ENCODE data around the gene GRIN2C.

GRCh38 chr17:74851612-74852236, 8.0 kb downstream of the GRIN2C start:
- TF ChIP-seq, protein P1, sequence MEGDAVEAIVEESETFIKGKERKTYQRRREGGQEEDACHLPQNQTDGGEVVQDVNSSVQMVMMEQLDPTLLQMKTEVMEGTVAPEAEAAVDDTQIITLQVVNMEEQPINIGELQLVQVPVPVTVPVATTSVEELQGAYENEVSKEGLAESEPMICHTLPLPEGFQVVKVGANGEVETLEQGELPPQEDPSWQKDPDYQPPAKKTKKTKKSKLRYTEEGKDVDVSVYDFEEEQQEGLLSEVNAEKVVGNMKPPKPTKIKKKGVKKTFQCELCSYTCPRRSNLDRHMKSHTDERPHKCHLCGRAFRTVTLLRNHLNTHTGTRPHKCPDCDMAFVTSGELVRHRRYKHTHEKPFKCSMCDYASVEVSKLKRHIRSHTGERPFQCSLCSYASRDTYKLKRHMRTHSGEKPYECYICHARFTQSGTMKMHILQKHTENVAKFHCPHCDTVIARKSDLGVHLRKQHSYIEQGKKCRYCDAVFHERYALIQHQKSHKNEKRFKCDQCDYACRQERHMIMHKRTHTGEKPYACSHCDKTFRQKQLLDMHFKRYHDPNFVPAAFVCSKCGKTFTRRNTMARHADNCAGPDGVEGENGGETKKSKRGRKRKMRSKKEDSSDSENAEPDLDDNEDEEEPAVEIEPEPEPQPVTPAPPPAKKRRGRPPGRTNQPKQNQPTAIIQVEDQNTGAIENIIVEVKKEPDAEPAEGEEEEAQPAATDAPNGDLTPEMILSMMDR (IDR thresholded peaks at IDR 0.05): no peak
- no peak for TF ChIP-seq POLR2AphosphoS5 (IDR thresholded peaks at IDR 0.05)
